Ovary (tissue), 9 donors: ENCODE measurements around the gene NMS. TPM values are rescaled to one million over a fixed set of nuclear protein-coding genes. Genes with fewer than 3 reads are reported as not detected.

Experiments
- DNase-seq, 5 donors: peaks; one replicate each; pipeline ENCODE4 v3.0.0-alpha.2; 2019 to 2020
- H3K27ac ChIP-seq, 2 donors: fragments of 200-600 bp; one replicate each; pipeline versions ENCODE4 v1.5.1 to v1.8.0; 2019 to 2022
- H3K27me3 ChIP-seq: fragments of 200-600 bp; one replicate; pipeline ENCODE4 v1.8.0; 2022
- H3K36me3 ChIP-seq: fragments of 200-600 bp; sonication (generic); one replicate; pipeline ENCODE4 v1.5.1; 2019
- H3K4me1 ChIP-seq: one replicate; pipeline ENCODE4 v1.8.1; 2013; ENCODE audit warnings: mild to moderate bottlenecking, moderate library complexity; ENCODE audit not compliant: insufficient read depth
- H3K4me3 ChIP-seq: fragments of 200-600 bp; sonication (generic); one replicate; pipeline ENCODE4 v1.5.1; 2017
- H3K9me3 ChIP-seq, 2 donors: fragments of 200-600 bp in 1 of 2; sonication (generic) in 1 of 2; one replicate each; pipeline versions ENCODE4 v1.5.1 to v1.8.1; 2013 to 2019; ENCODE audit warnings: mild to moderate bottlenecking in 1 of 2, moderate library complexity in 1 of 2
- EP300 ChIP-seq: sonication (generic); formaldehyde crosslinking; IDR thresholded peaks from one replicate; pipeline ENCODE4 v1.6.1; 2017; ENCODE audit warnings: antibody characterized with exemption
- POLR2A ChIP-seq: fragments of 450-650 bp; IDR thresholded peaks from one replicate; pipeline ENCODE4 v1.6.1; 2017; ENCODE audit warnings: antibody characterized with exemption, mild to moderate bottlenecking, moderate library complexity
- WGBS, 3 donors: extraction: QIAGEN DNeasy Blood & Tissue Kit in 1 of 3; methylation state at CpG; one replicate each; pipeline versions ENCODE4 v1.1.5 to v1.1.7; 2013 to 2017; 5-methylcytosine and 5-hydroxymethylcytosine counted together
- intact Hi-C, 4 donors: fragments of 100-400 bp; cut with DNase I; formaldehyde crosslinking; loops; one replicate each; pipeline versions ENCODE4 v1.11.0 to v1.15.1; 2022 to 2023
- polyA plus RNA-seq, 2 donors: library from polyadenylated mRNA; stranded (reverse); fragments of 200-250 nt in 1 of 2; fragments of 350-450 nt in 1 of 2; fragmentation: Illumina TruSeq in 1 of 2; extraction: RNeasy Lipid Tissue Mini Kit (QIAGEN cat#74804) in 1 of 2; gene quantifications; one replicate each; pipeline ENCODE4 v1.2.3, GENCODE V29; 2013 to 2014
- total RNA-seq, 7 donors: library from RNA; depleted of rRNA in 2 of 7; stranded (reverse); fragments of >200 nt in 2 of 7; fragmentation: NEBNext Ultra II Directional in 3 of 7; extraction: Animal tissue kit (Norgen Biotek cat#: 25700) in 3 of 7; gene quantifications; one replicate each; pipeline versions ENCODE4 v1.1.0 to v1.2.4, GENCODE V29; 2016 to 2023
- TF ChIP-seq, protein P1 (sequence below), 3 donors: fragments of 450-650 bp in 2 of 3; fragments of 200-600 bp in 1 of 3; IDR thresholded peaks; one replicate each; pipeline versions ENCODE4 v1.5.1 to v1.8.0; 2016 to 2022; ENCODE audit warnings: antibody characterized with exemption in 3 of 3, mild to moderate bottlenecking in 1 of 3
- donor health status: DM: no; HTN: no; CAD: no; lungs with moderate emphysema.
- donor health status: DM: no; HTN: no; CAD: no.
- donor health status: Bipolar disorder and iron deficiency.
- donor health status: DM: yes; HTN: yes; CAD: no.
- donor health status: DM: no; HTN: no; CAD: no.
- donor health status: DM: yes; HTN: yes; CAD: no.

NMS gene
- total and polyA plus RNA-seq, 9 donors, result not detected

DNA sequence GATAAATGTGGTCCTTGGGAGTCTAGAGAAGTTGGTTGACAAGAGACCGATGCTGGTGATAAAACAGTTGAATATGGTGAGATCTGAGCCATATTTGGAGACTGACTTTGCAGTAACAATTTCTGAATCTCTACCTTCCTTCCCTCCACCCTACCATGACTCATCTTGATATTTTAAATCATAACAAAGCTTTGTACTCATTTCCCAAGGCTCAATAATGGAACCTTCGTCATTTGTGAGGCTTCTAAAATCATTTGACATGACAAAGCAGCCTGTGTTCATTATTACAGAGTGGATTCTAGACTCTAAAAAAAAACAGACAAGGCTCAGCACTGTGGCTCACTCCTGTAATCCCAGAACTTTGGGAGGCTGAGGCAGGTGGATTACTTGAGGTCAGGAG lies 54.0 kb downstream of the NMS start:
- H3K9me3 ChIP-seq, result no peaks in the 10 kb centered on the region
- 83 to 90% (median 88%) methylated on average over 2 of the region's 2 CpGs for WGBS, 3 donors
- intact Hi-C loops, result no loop called here

DNA sequence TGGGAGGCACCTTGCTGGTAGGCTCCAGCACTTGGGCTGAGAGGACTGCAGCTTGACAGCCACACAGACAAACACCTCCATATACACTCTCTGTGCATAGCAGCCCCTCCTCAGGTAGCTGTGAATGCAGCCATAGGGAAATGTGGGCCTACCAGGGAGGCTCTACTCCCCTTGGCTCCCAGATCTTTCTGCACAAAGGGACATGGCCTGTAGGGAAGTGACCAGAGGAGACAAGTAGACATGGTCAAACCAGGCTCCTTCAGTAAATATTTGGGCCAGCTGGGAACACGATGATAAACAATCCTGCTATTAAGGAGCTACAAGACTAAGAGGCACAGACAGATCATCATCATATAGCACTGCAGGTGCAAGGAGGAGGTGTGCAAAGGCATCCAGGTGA lies 56.6 kb downstream of the NMS start:
- no peaks in the 10 kb centered on the region for H3K27me3 ChIP-seq
- TF ChIP-seq POLR2A, result no peak
- TF ChIP-seq EP300, result no peak
- TF ChIP-seq, protein P1, sequence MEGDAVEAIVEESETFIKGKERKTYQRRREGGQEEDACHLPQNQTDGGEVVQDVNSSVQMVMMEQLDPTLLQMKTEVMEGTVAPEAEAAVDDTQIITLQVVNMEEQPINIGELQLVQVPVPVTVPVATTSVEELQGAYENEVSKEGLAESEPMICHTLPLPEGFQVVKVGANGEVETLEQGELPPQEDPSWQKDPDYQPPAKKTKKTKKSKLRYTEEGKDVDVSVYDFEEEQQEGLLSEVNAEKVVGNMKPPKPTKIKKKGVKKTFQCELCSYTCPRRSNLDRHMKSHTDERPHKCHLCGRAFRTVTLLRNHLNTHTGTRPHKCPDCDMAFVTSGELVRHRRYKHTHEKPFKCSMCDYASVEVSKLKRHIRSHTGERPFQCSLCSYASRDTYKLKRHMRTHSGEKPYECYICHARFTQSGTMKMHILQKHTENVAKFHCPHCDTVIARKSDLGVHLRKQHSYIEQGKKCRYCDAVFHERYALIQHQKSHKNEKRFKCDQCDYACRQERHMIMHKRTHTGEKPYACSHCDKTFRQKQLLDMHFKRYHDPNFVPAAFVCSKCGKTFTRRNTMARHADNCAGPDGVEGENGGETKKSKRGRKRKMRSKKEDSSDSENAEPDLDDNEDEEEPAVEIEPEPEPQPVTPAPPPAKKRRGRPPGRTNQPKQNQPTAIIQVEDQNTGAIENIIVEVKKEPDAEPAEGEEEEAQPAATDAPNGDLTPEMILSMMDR (IDR thresholded peaks at IDR 0.05), result no peak
- no peak overlapping the region for H3K4me3 ChIP-seq

More for the DNA sequence above, 54.0 kb downstream of the NMS start:
- no peak for DNase-seq
- no peak for TF ChIP-seq POLR2A
- TF ChIP-seq, protein P1 (IDR thresholded peaks at IDR 0.05), result no peak
- no peak for TF ChIP-seq EP300
- Histone ChIP-seq H3K27ac (no peak overlapping the region), H3K4me1 (no peaks in the 10 kb centered on the region), H3K27me3 (no peaks in the 10 kb centered on the region), H3K36me3 (no peaks in the 10 kb centered on the region), H3K4me3 (no peak overlapping the region)

DNA sequence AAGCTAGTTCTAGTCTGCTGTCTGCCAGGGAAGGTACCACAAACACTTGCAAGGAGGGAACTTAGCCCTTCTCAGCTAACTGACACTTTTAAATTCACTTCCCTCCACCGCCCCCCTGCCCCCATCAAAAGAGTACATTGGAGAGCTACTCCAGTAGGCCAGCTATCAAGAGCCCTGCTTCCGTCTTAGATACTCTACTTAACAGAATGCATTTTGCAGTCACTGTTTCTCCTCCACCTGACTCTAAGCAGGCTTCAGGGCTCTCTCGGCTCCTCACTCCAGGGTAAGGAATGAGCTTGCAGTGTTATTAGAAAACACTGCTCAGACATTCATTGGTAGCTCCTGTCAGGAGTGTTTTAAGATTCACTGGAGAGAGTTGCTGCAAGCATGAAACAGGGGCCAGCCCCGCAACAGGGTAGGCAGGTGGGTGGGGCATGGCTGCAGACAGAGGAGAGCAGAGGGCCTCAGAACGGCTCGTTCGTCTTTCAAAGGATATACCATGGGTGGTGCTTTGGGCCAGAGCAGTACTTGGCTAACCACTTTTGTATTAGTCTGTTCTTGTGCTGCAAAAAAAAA lies 57.2 kb downstream of the NMS start:
- no peak overlapping the region for H3K27ac ChIP-seq
- H3K27me3 ChIP-seq, result no peaks in the 10 kb centered on the region
- no peak overlapping the region for H3K4me3 ChIP-seq
- H3K9me3 ChIP-seq, result no peaks in the 10 kb centered on the region
- TF ChIP-seq EP300 (no peak), POLR2A (no peak)
- TF ChIP-seq, protein P1 (IDR thresholded peaks at IDR 0.05), result no peak
- no peak for DNase-seq
- no peaks in the 10 kb centered on the region for H3K4me1 ChIP-seq
- 51 to 57% (median 55%) methylated on average over 7 of the region's 7 CpGs for WGBS, 3 donors
- no peaks in the 10 kb centered on the region for H3K36me3 ChIP-seq
- intact Hi-C loops, result no loop called here

More for the DNA sequence above, 56.6 kb downstream of the NMS start:
- no peak for DNase-seq
- H3K36me3 ChIP-seq, result no peaks in the 10 kb centered on the region
- no peaks in the 10 kb centered on the region for H3K9me3 ChIP-seq
- WGBS, 3 donors, result 0 to 40% (median 0%) methylated on average over 1 of the region's 1 CpG
- intact Hi-C loops, result no loop called here
- H3K4me1 ChIP-seq, result no peaks in the 10 kb centered on the region
- H3K27ac ChIP-seq, result no peak overlapping the region

DNA sequence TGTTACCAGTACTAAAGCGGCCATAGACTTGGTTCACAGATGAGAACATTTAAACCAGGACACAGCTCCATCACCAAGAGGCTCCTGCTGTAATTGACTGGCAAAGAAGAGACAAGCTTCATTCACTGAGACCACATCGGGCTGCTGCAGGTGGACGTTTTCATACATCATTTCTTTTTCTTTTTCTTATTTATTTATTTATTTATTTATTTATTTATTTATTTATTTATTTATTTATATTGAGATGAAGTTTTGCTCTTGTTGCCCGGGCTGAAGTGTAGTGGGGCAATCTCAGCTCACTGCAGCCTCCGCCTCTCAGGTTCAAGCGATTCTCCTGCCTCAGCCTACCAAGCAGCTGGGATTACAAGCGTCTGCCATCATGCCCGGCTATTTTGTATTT lies 58.9 kb downstream of the NMS start:
- Histone ChIP-seq H3K36me3 (no peaks in the 10 kb centered on the region), H3K4me1 (no peaks in the 10 kb centered on the region), H3K27ac (no peak overlapping the region), H3K4me3 (no peak overlapping the region), H3K27me3 (no peaks in the 10 kb centered on the region), H3K9me3 (no peaks in the 10 kb centered on the region)
- 85 to 91% (median 89%) methylated on average over 8 of the region's 8 CpGs for WGBS, 3 donors
- DNase-seq, result no peak
- intact Hi-C loops, result no loop called here
- no peak for TF ChIP-seq POLR2A
- TF ChIP-seq, protein P1 (IDR thresholded peaks at IDR 0.05), result no peak
- no peak for TF ChIP-seq EP300
